Measurements from ENCODE around the gene CEACAM19.
"Not testable (repeated sequence)": the region's sequence is repeated elsewhere in the genome, so short reads cannot be mapped to it uniquely, and the experiment has no call there.

Gene CEACAM19

GRCh38 chr19:44701228-44701627 lies 29.9 kb downstream of the CEACAM19 start:
- DNase-seq (ENCODE audit: low read depth, low spot score), result no peak
- WGBS (ENCODE audit: insufficient coverage, insufficient read length), result no CpG with 5 or more reads among the region's 15 CpGs
- Histone ChIP-seq H3K4me1 (ENCODE audit: control insufficient read depth, insufficient read depth, low read length) (peaks cover 7% of the 10 kb centered on the region; the same call in 1 of the 2 replicates), H3K27me3 (ENCODE audit: control insufficient read depth, insufficient read depth, low read length) (no peaks in the 10 kb centered on the region), H3K27ac (ENCODE audit: low read length) (no peak overlapping the region), H3K9me3 (ENCODE audit: control insufficient read depth, insufficient read depth, low read length) (no peaks in the 10 kb centered on the region), H3K36me3 (ENCODE audit: control insufficient read depth, insufficient read depth, low read length) (no peaks in the 10 kb centered on the region; the same call in 1 of the 2 replicates), H3K4me3 (ENCODE audit: low read length) (no peak overlapping the region)

GRCh38 chr19:44702551-44703176 lies 31.4 kb downstream of the CEACAM19 start:
- H3K27ac ChIP-seq (ENCODE audit: low read length), result no peak overlapping the region
- no peaks in the 10 kb centered on the region for H3K27me3 ChIP-seq (ENCODE audit: control insufficient read depth, insufficient read depth, low read length)
- WGBS (ENCODE audit: insufficient coverage, insufficient read length), result no CpG with 5 or more reads among the region's 17 CpGs
- peaks cover 4% of the 10 kb centered on the region; the same call in 1 of the 2 replicates for H3K4me1 ChIP-seq (ENCODE audit: control insufficient read depth, insufficient read depth, low read length)
- DNase-seq (ENCODE audit: low read depth, low spot score), result no peak
- H3K4me3 ChIP-seq (ENCODE audit: low read length), result no peak overlapping the region
- H3K36me3 ChIP-seq (ENCODE audit: control insufficient read depth, insufficient read depth, low read length), result no peaks in the 10 kb centered on the region; the same call in 1 of the 2 replicates
- H3K9me3 ChIP-seq (ENCODE audit: control insufficient read depth, insufficient read depth, low read length), result no peaks in the 10 kb centered on the region

- Histone ChIP-seq H3K4me1 (ENCODE audit: control insufficient read depth, insufficient read depth, low read length) (peaks cover 4% of the 10 kb centered on the region; the same call in 1 of the 2 replicates), H3K27ac (ENCODE audit: low read length) (no peak overlapping the region), H3K9me3 (ENCODE audit: control insufficient read depth, insufficient read depth, low read length) (no peaks in the 10 kb centered on the region), H3K4me3 (ENCODE audit: low read length) (no peak overlapping the region), H3K27me3 (ENCODE audit: control insufficient read depth, insufficient read depth, low read length) (no peaks in the 10 kb centered on the region), H3K36me3 (ENCODE audit: control insufficient read depth, insufficient read depth, low read length) (no peaks in the 10 kb centered on the region; the same call in 1 of the 2 replicates)
- WGBS (ENCODE audit: insufficient coverage, insufficient read length), result no CpG with 5 or more reads among the region's 28 CpGs
- DNase-seq (ENCODE audit: low read depth, low spot score), result no peak
These were observed 32.2 kb downstream of the CEACAM19 start for GRCh38 chr19:44703336-44704078.

- WGBS (ENCODE audit: insufficient coverage, insufficient read length), result no CpG with 5 or more reads among the region's 1 CpG
- H3K27me3 ChIP-seq (ENCODE audit: control insufficient read depth, insufficient read depth, low read length), result no peaks in the 10 kb centered on the region
- no peaks in the 10 kb centered on the region for H3K9me3 ChIP-seq (ENCODE audit: control insufficient read depth, insufficient read depth, low read length)
- H3K27ac ChIP-seq (ENCODE audit: low read length), result no peak overlapping the region
- H3K4me1 ChIP-seq (ENCODE audit: control insufficient read depth, insufficient read depth, low read length), result peaks cover 4% of the 10 kb centered on the region; the same call in 1 of the 2 replicates
- no peak for DNase-seq (ENCODE audit: low read depth, low spot score)
- no peaks in the 10 kb centered on the region; the same call in 1 of the 2 replicates for H3K36me3 ChIP-seq (ENCODE audit: control insufficient read depth, insufficient read depth, low read length)
- no peak overlapping the region for H3K4me3 ChIP-seq (ENCODE audit: low read length)
These were observed 33.7 kb downstream of the CEACAM19 start for GRCh38 chr19:44704982-44705381.

- no CpG with 5 or more reads among the region's 12 CpGs for WGBS (ENCODE audit: insufficient coverage, insufficient read length)
- H3K9me3 ChIP-seq (ENCODE audit: control insufficient read depth, insufficient read depth, low read length), result no peaks in the 10 kb centered on the region
- H3K4me1 ChIP-seq (ENCODE audit: control insufficient read depth, insufficient read depth, low read length), result peaks cover 4% of the 10 kb centered on the region; the same call in 1 of the 2 replicates
- no peak for DNase-seq (ENCODE audit: low read depth, low spot score)
- H3K36me3 ChIP-seq (ENCODE audit: control insufficient read depth, insufficient read depth, low read length), result no peaks in the 10 kb centered on the region; the same call in 1 of the 2 replicates
- H3K4me3 ChIP-seq (ENCODE audit: low read length), result no peak overlapping the region
- H3K27me3 ChIP-seq (ENCODE audit: control insufficient read depth, insufficient read depth, low read length), result no peaks in the 10 kb centered on the region
- no peak overlapping the region for H3K27ac ChIP-seq (ENCODE audit: low read length)
These were observed 34.3 kb downstream of the CEACAM19 start for GRCh38 chr19:44705502-44706010.

GRCh38 chr19:44706506-44707236 lies 35.4 kb downstream of the CEACAM19 start:
- Histone ChIP-seq H3K36me3 (ENCODE audit: control insufficient read depth, insufficient read depth, low read length) (no peaks in the 10 kb centered on the region), H3K9me3 (ENCODE audit: control insufficient read depth, insufficient read depth, low read length) (no peaks in the 10 kb centered on the region), H3K4me3 (ENCODE audit: low read length) (no peak overlapping the region), H3K4me1 (ENCODE audit: control insufficient read depth, insufficient read depth, low read length) (peaks cover 4% of the 10 kb centered on the region; the same call in 1 of the 2 replicates), H3K27me3 (ENCODE audit: control insufficient read depth, insufficient read depth, low read length) (no peaks in the 10 kb centered on the region), H3K27ac (ENCODE audit: low read length) (no peak overlapping the region)
- DNase-seq (ENCODE audit: low read depth, low spot score), result no peak
- WGBS (ENCODE audit: insufficient coverage, insufficient read length), result no CpG with 5 or more reads among the region's 6 CpGs

- Histone ChIP-seq H3K9me3 (ENCODE audit: control insufficient read depth, insufficient read depth, low read length) (no peaks in the 10 kb centered on the region), H3K27me3 (ENCODE audit: control insufficient read depth, insufficient read depth, low read length) (no peaks in the 10 kb centered on the region), H3K4me1 (ENCODE audit: control insufficient read depth, insufficient read depth, low read length) (peaks cover 4% of the 10 kb centered on the region; the same call in 1 of the 2 replicates), H3K4me3 (ENCODE audit: low read length) (no peak overlapping the region), H3K27ac (ENCODE audit: low read length) (no peak overlapping the region), H3K36me3 (ENCODE audit: control insufficient read depth, insufficient read depth, low read length) (no peaks in the 10 kb centered on the region)
- DNase-seq (ENCODE audit: low read depth, low spot score), result no peak
- WGBS (ENCODE audit: insufficient coverage, insufficient read length), result no CpG with 5 or more reads among the region's 20 CpGs
These were observed 36.5 kb downstream of the CEACAM19 start for GRCh38 chr19:44707794-44708193.

GRCh38 chr19:44708940-44709339 lies 37.7 kb downstream of the CEACAM19 start:
- Histone ChIP-seq H3K36me3 (ENCODE audit: control insufficient read depth, insufficient read depth, low read length) (no peaks in the 10 kb centered on the region), H3K9me3 (ENCODE audit: control insufficient read depth, insufficient read depth, low read length) (no peaks in the 10 kb centered on the region), H3K27me3 (ENCODE audit: control insufficient read depth, insufficient read depth, low read length) (no peaks in the 10 kb centered on the region), H3K27ac (ENCODE audit: low read length) (no peak overlapping the region), H3K4me1 (ENCODE audit: control insufficient read depth, insufficient read depth, low read length) (peaks cover under 1% of the 10 kb centered on the region; the same call in 1 of the 2 replicates), H3K4me3 (ENCODE audit: low read length) (no peak overlapping the region)
- no CpG with 5 or more reads among the region's 5 CpGs for WGBS (ENCODE audit: insufficient coverage, insufficient read length)
- no peak for DNase-seq (ENCODE audit: low read depth, low spot score)

- not testable (repeated sequence) for H3K36me3 ChIP-seq (ENCODE audit: control insufficient read depth, insufficient read depth, low read length); H3K27me3 ChIP-seq (ENCODE audit: control insufficient read depth, insufficient read depth, low read length); DNase-seq (ENCODE audit: low read depth, low spot score); H3K4me1 ChIP-seq (ENCODE audit: control insufficient read depth, insufficient read depth, low read length); H3K27ac ChIP-seq (ENCODE audit: low read length); H3K9me3 ChIP-seq (ENCODE audit: control insufficient read depth, insufficient read depth, low read length); H3K4me3 ChIP-seq (ENCODE audit: low read length)
- WGBS (ENCODE audit: insufficient coverage, insufficient read length), result no CpG with 5 or more reads among the region's 4 CpGs
These were observed 38.4 kb downstream of the CEACAM19 start for GRCh38 chr19:44709434-44710266.

Measured in iPS DF 6.9 (cell line).